HUES6 (cell line): ENCODE measurements around the gene PARP9.
A peak's percentile ranks its signal among the peaks of the same experiment; 100 is the strongest.
"Not testable (repeated sequence)": the region's sequence is repeated elsewhere in the genome, so short reads cannot be mapped to it uniquely, and the experiment has no call there.

Experiments
- H3K27ac ChIP-seq: 2 replicates; pipeline ENCODE4 v1.7.0; 2013; ENCODE audit warnings: low read depth, mild to moderate bottlenecking, low read length, inconsistent platforms
- H3K27me3 ChIP-seq: 2 replicates; pipeline ENCODE4 v1.6.1; 2013; ENCODE audit warnings: low read length; ENCODE audit not compliant: control insufficient read depth, insufficient read depth
- H3K36me3 ChIP-seq: 2 replicates; pipeline ENCODE4 v1.6.1; 2013; ENCODE audit warnings: low read length; ENCODE audit not compliant: control insufficient read depth, insufficient read depth
- H3K4me1 ChIP-seq: 2 replicates; pipeline ENCODE4 v1.6.1; 2013; ENCODE audit warnings: low read length; ENCODE audit not compliant: control insufficient read depth, insufficient read depth
- H3K4me3 ChIP-seq: 2 replicates; pipeline ENCODE4 v1.5.1; 2013; ENCODE audit warnings: low read depth, low read length
- H3K9ac ChIP-seq: one replicate; pipeline ENCODE4 v1.6.1; 2013; ENCODE audit warnings: mild to moderate bottlenecking, low read length
- H3K9me3 ChIP-seq: 2 replicates; pipeline ENCODE4 v1.6.1; 2013; ENCODE audit warnings: low read depth, low read length; ENCODE audit not compliant: control insufficient read depth, insufficient read depth

Gene PARP9

GRCh38 chr3:122519693-122520092 lies 44.4 kb downstream of the PARP9 start:
- no peak overlapping the region for H3K4me3 ChIP-seq
- no peak overlapping the region for H3K27ac ChIP-seq
- H3K4me1 ChIP-seq: no peaks in the 10 kb centered on the region
- no peak overlapping the region for H3K9ac ChIP-seq
- no peaks in the 10 kb centered on the region for H3K36me3 ChIP-seq
- H3K27me3 ChIP-seq: no peaks in the 10 kb centered on the region
- H3K9me3 ChIP-seq: no peaks in the 10 kb centered on the region

GRCh38 chr3:122516846-122517360 lies 47.2 kb downstream of the PARP9 start:
- H3K27ac ChIP-seq: no peak overlapping the region
- no peaks in the 10 kb centered on the region for H3K36me3 ChIP-seq
- no peak overlapping the region for H3K4me3 ChIP-seq
- no peak overlapping the region for H3K9ac ChIP-seq
- no peaks in the 10 kb centered on the region for H3K27me3 ChIP-seq
- H3K9me3 ChIP-seq: no peaks in the 10 kb centered on the region
- peaks cover 14% of the 10 kb centered on the region for H3K4me1 ChIP-seq

DNA sequence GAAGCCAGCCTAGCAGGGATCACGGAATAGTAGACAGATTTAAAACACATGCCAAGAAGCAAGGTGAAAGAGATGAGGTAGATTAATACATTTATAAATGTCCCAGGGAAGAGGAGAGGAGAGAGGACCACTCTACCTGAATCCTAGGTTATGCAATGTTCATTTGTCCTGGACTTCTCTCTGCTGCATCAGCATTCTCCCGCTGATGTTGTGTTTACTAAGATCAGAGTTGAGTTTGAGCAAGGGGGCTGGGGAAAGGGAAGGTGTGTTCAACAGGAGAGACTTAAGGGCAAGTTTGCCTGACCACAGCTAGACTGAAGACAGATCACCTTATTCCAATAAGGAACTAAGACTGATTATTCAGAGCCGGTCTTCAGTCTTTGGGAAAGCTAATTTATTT lies 48.2 kb downstream of the PARP9 start:
- no peak overlapping the region for H3K9ac ChIP-seq
- no peaks in the 10 kb centered on the region for H3K36me3 ChIP-seq
- peaks cover 25% of the 10 kb centered on the region for H3K4me1 ChIP-seq
- no peak overlapping the region for H3K4me3 ChIP-seq
- no peak overlapping the region for H3K27ac ChIP-seq
- H3K9me3 ChIP-seq: no peaks in the 10 kb centered on the region
- no peaks in the 10 kb centered on the region for H3K27me3 ChIP-seq

DNA sequence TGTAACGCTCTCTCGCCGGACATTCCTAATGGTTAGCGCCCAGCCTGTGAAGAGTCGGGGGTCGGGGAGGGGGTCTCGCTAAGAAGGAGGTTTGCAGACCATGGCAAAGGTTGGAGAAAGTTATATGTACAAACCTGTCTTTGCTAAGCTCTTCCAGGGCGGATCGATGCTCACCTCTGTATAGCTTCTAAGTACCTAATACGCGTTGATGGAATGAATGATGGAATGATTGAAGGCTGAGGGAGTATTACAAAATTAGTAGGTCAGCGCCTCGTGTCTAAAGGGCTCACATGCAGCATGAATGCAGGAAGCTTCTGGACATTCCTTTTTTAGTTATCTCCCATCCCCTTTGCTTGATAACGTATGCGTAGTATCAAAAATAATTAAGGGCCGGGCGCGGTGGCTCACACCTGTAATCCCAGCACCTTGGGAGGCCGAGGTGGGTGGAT lies 49.1 kb downstream of the PARP9 start:
- H3K9me3 ChIP-seq: no peaks in the 10 kb centered on the region
- H3K4me3 ChIP-seq: peak overlapping the region; percentile 84
- peaks cover 27% of the 10 kb centered on the region for H3K4me1 ChIP-seq
- H3K27me3 ChIP-seq: no peaks in the 10 kb centered on the region
- H3K27ac ChIP-seq: 0 out of 2 replicates have a peak overlapping the region, but pooled peaks have one; percentile 96
- H3K9ac ChIP-seq: no peak overlapping the region
- H3K36me3 ChIP-seq: no peaks in the 10 kb centered on the region

- no peaks in the 10 kb centered on the region for H3K9me3 ChIP-seq
- no peaks in the 10 kb centered on the region for H3K36me3 ChIP-seq
- peak within 1 kb of the TSS; percentile 96 for H3K27ac ChIP-seq
- peak within 1 kb of the TSS; percentile 84 for H3K4me3 ChIP-seq
- no peaks in the 10 kb centered on the region for H3K27me3 ChIP-seq
- H3K4me1 ChIP-seq: peaks cover 29% of the 10 kb centered on the region
- peak within 1 kb of the TSS; percentile 97 for H3K9ac ChIP-seq
Measured at GRCh38 chr3:122514123-122515019, 49.7 kb downstream of the PARP9 start, which contains the start of gene KPNA1. TSS of gene KPNA1 (minus strand) at chr3:122514939. CDS start at chr3:122496565, 18,374 bp downstream.

DNA sequence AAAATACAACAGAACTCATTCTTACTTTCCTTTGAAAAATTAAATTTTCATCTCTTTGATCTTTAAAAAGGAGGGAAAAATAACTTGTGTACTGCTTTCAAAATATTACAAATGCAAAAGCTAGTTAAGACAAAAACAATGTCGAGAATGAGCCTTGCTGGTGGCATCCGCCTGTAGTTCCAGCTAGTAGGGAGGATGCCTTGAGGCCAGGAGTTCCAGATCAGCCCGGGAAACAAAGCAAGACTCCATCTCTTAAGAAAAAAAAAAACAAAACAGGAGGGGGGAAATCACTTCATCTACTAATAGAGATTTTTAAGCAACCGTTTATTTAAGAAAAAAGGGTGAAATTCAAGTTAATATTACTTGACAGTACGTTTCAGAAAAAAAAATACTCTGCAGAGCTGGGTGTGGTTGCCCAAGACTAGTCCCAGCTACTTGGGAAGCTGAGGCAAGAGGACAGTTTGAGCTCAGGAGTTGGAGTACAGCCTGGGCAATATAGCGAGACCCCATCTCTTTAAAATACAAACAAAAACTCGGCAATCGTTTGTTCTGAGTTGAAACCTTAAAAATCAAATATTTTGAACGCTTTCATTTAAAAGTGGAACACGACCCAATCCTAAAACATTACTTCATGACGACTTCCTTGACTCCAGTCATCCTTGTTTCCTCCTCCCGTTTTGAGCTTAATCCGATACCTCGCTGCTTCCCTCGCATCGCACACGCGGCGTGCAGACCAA lies 50.5 kb downstream of the PARP9 start:
- peak overlapping the region; percentile 96; the same call in 1 of the 2 replicates for H3K27ac ChIP-seq

DNA sequence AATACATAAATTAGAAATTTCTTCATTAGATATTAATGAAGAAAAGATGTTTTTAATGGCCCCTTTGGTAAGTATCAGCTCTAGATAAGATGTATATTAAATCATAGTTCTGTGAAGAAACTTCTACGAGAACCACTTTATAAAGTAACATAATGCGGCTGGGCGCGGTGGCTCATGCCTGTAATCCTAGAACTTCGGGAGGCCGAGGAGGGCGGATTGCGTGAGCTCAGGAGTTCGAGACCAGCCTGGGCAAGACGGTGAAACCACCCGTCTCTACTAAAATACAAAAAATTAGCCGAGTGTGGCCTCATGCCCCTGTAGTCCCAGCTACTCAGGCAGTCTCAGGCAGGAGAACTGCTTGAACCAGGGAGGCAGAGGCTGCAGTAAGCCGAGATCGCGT lies 51.8 kb downstream of the PARP9 start:
- no peaks in the 10 kb centered on the region for H3K27me3 ChIP-seq
- peak overlapping the region; percentile 10; the same call in 1 of the 2 replicates for H3K27ac ChIP-seq
- no peak overlapping the region for H3K9ac ChIP-seq
- H3K36me3 ChIP-seq: no peaks in the 10 kb centered on the region
- peak overlapping the region; percentile 84 for H3K4me3 ChIP-seq
- H3K9me3 ChIP-seq: no peaks in the 10 kb centered on the region
- H3K4me1 ChIP-seq: peaks cover 42% of the 10 kb centered on the region

More for the DNA sequence above, 50.5 kb downstream of the PARP9 start:
- peaks cover 37% of the 10 kb centered on the region for H3K4me1 ChIP-seq
- no peaks in the 10 kb centered on the region for H3K9me3 ChIP-seq
- peak overlapping the region; percentile 84 for H3K4me3 ChIP-seq
- no peaks in the 10 kb centered on the region for H3K27me3 ChIP-seq
- no peaks in the 10 kb centered on the region for H3K36me3 ChIP-seq
- H3K9ac ChIP-seq: peak overlapping the region; percentile 97

DNA sequence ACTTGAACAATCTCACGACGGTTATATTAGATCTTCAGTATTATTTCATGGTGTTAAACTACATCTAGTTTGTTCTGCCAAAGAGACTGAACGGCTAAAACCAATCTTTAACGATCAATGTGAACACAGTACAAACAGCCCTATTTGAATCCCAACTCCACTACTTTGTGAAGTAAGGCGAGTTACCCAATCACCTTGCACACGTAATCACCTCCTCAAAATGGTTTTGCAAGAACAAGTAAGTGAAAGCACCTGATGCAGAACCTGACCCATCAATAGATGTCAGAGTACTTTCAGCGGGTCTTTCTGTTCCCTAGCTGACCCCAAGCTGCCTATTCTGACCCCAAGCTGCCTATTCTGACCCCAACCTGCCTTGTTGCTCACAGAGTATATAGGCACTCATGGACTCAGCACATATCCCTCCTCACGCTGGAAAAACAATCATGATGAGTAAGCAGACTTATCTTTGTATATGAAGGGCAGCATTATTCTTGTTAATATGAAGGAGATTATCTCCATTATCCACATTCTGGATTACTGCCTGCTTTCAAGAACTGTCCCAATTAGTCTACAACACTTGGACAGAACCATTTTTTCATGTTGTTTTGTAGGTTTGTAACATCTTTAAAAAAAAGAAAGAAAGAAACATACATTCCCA lies 53.1 kb downstream of the PARP9 start:
- Histone ChIP-seq H3K9ac (no peak overlapping the region), H3K4me3 (no peak overlapping the region), H3K36me3 (no peaks in the 10 kb centered on the region), H3K27me3 (no peaks in the 10 kb centered on the region), H3K9me3 (no peaks in the 10 kb centered on the region), H3K4me1 (peaks cover 42% of the 10 kb centered on the region), H3K27ac (no peak overlapping the region)

- H3K9me3 ChIP-seq, H3K36me3 ChIP-seq, H3K27ac ChIP-seq, H3K9ac ChIP-seq, H3K4me3 ChIP-seq, H3K27me3 ChIP-seq: not testable (repeated sequence)
- H3K4me1 ChIP-seq: peaks cover 42% of the 10 kb centered on the region
Measured at GRCh38 chr3:122508944-122509343, 55.2 kb downstream of the PARP9 start.

GRCh38 chr3:122508135-122508914 lies 55.8 kb downstream of the PARP9 start:
- no peak overlapping the region for H3K4me3 ChIP-seq
- no peaks in the 10 kb centered on the region for H3K36me3 ChIP-seq
- no peaks in the 10 kb centered on the region; the same call in 1 of the 2 replicates for H3K9me3 ChIP-seq
- no peaks in the 10 kb centered on the region for H3K27me3 ChIP-seq
- H3K9ac ChIP-seq: no peak overlapping the region
- H3K27ac ChIP-seq: no peak overlapping the region
- peaks cover 41% of the 10 kb centered on the region for H3K4me1 ChIP-seq
